SK-N-SH (cell line): ENCODE results near the gene MT1F. TPM values are rescaled to one million over a fixed set of nuclear protein-coding genes. Genes with fewer than 3 reads are reported as not detected.
"Not testable (repeated sequence)": the region's sequence is repeated elsewhere in the genome, so short reads cannot be mapped to it uniquely, and the experiment has no call there.

Source experiments
- CTCF ChIA-PET: fragments of 300-600, 350-600 bp; formaldehyde crosslinking; extraction: SDS; loops from one replicate; lab custom pipeline; 2021; lab: Yijun Ruan, JAX
- POLR2A ChIA-PET: fragments of 350-600 bp; sonication (Branson Sonifier 250); formaldehyde crosslinking; extraction: SDS; loops from one replicate; lab custom pipeline; 2020; ENCODE audit warnings: antibody characterized with exemption, inconsistent platforms; lab: Yijun Ruan, JAX
- DNase-seq: peaks from one replicate; pipeline ENCODE4 v3.0.0; 2012
- H2AFZ ChIP-seq: fragments of 200-600 bp; sonication (generic); 2 replicates; pipeline ENCODE4 v1.8.1; 2016; ENCODE audit warnings: antibody characterized with exemption, mild to moderate bottlenecking, low read depth
- H3F3A ChIP-seq: fragments of 200-600 bp; sonication (generic); replicated peaks from 2 replicates; pipeline ENCODE3; 2016; ENCODE audit warnings: antibody characterized with exemption, mild to moderate bottlenecking; ENCODE audit not compliant: insufficient read depth
- H3K27ac ChIP-seq, 2 experiments: fragments of 200-500 bp in 1 of 2; fragments of 200-600 bp in 1 of 2; sonication (Bioruptor generic) in 1 of 2; sonication (generic), shearing (Covaris generic) in 1 of 2; 2 replicates each; pipeline versions ENCODE4 v1.5.1 to v1.6.1; 2014 to 2016; ENCODE audit warnings: low read depth in 2 of 2, inconsistent platforms in 1 of 2, low read length in 1 of 2, mild to moderate bottlenecking in 1 of 2, mixed read lengths in 1 of 2
- H3K27me3 ChIP-seq: fragments of 200-600 bp; sonication (generic), shearing (Covaris generic); 2 replicates; pipeline ENCODE4 v1.6.1; 2016; ENCODE audit warnings: mixed run types; ENCODE audit not compliant: insufficient read depth
- H3K36me3 ChIP-seq, 2 experiments: fragments of 200-500 bp in 1 of 2; fragments of 200-600 bp in 1 of 2; sonication (Bioruptor generic) in 1 of 2; sonication (generic) in 1 of 2; replicated peaks in 1 of 2; 2 replicates each; pipeline versions ENCODE3 to v1.5.1; 2014 to 2016; ENCODE audit warnings: low read length in 1 of 2, mild to moderate bottlenecking in 1 of 2; ENCODE audit not compliant: insufficient read depth in 2 of 2, control insufficient read depth in 1 of 2
- H3K4me1 ChIP-seq, 2 experiments: fragments of 200-500 bp in 1 of 2; fragments of 200-600 bp in 1 of 2; sonication (Bioruptor generic) in 1 of 2; sonication (generic), shearing (Covaris generic) in 1 of 2; 2 replicates each; pipeline versions ENCODE4 v1.5.1 to v1.6.1; 2014 to 2016; ENCODE audit warnings: low read depth in 1 of 2, low read length in 1 of 2, mixed run types in 1 of 2; ENCODE audit not compliant: insufficient read depth in 2 of 2, control insufficient read depth in 1 of 2
- H3K4me2 ChIP-seq: fragments of 200-600 bp; sonication (generic), shearing (Covaris generic); 2 replicates; pipeline ENCODE4 v1.6.1; 2017; ENCODE audit warnings: mixed run types
- H3K4me3 ChIP-seq, 2 experiments: fragments of 200-500 bp in 1 of 2; fragments of 200-600 bp in 1 of 2; sonication (Bioruptor generic) in 1 of 2; sonication (generic), shearing (Covaris generic) in 1 of 2; 2 replicates each; pipeline versions ENCODE4 v1.5.1 to v1.8.1; 2014 to 2016; ENCODE audit warnings: low read depth in 2 of 2, inconsistent platforms in 1 of 2, low read length in 1 of 2, mild to moderate bottlenecking in 1 of 2, mixed read lengths in 1 of 2, moderate library complexity in 1 of 2
- H3K79me2 ChIP-seq: fragments of 200-600 bp; sonication (generic); 2 replicates; pipeline ENCODE4 v1.8.1; 2017; ENCODE audit warnings: mild to moderate bottlenecking; ENCODE audit not compliant: insufficient read depth
- H3K9ac ChIP-seq: fragments of 200-600 bp; sonication (generic); 2 replicates; pipeline ENCODE4 v1.6.1; 2017; ENCODE audit warnings: mixed run types
- H3K9me2 ChIP-seq: fragments of 200-600 bp; sonication (generic); 2 replicates; pipeline ENCODE4 v1.6.1; 2017; ENCODE audit warnings: mixed run types
- H3K9me3 ChIP-seq: fragments of 200-600 bp; sonication (generic); 2 replicates; pipeline ENCODE4 v1.6.1; 2017; ENCODE audit warnings: mixed run types, mild to moderate bottlenecking, moderate library complexity
- H4K20me1 ChIP-seq: fragments of 200-600 bp; sonication (generic); 2 replicates; pipeline ENCODE4 v1.6.1; 2017; ENCODE audit warnings: mild to moderate bottlenecking, mixed run types; ENCODE audit not compliant: insufficient read depth
- CHD2 ChIP-seq: fragments of 150-350 bp; IDR thresholded peaks from 2 replicates; pipeline ENCODE4 v1.6.1; 2018; ENCODE audit warnings: low read length; ENCODE audit not compliant: partially characterized antibody
- FOSL2 ChIP-seq: IDR thresholded peaks from 2 replicates; pipeline ENCODE4 v1.4.0; 2012; ENCODE audit warnings: low read depth, mild to moderate bottlenecking, moderate library complexity, borderline replicate concordance
- FOXJ3 ChIP-seq: sonication (generic); formaldehyde crosslinking; IDR thresholded peaks from 2 replicates; pipeline ENCODE4 v1.5.1; 2020; ENCODE audit warnings: mild to moderate bottlenecking, missing genetic modification reagents
- FOXM1 ChIP-seq: IDR thresholded peaks from 2 replicates; pipeline ENCODE4 v1.4.0; 2012; ENCODE audit warnings: low read depth, mild to moderate bottlenecking
- GABPA ChIP-seq: IDR thresholded peaks from 2 replicates; pipeline ENCODE4 v1.4.0; 2012; ENCODE audit warnings: low read depth, mild to moderate bottlenecking
- JUND ChIP-seq: IDR thresholded peaks from 2 replicates; pipeline ENCODE4 v1.4.0; 2012
- MXI1 ChIP-seq: IDR thresholded peaks from 2 replicates; pipeline ENCODE4 v1.6.1; 2012; ENCODE audit warnings: mild to moderate bottlenecking, low read depth, low read length, improper control_type of control experiment
- RAD21 ChIP-seq: IDR thresholded peaks from 2 replicates; pipeline ENCODE4 v1.6.1; 2012; ENCODE audit warnings: mild to moderate bottlenecking, low read length
- RCOR1 ChIP-seq: fragments of 150-350 bp; IDR thresholded peaks from 2 replicates; pipeline ENCODE4 v1.6.1; 2017; ENCODE audit warnings: antibody characterized with exemption, low read length
- REST ChIP-seq: IDR thresholded peaks from 2 replicates; pipeline ENCODE4 v1.6.1; 2012; ENCODE audit warnings: mild to moderate bottlenecking, low read depth, low read length, moderate library complexity
- RFX5 ChIP-seq: IDR thresholded peaks from 2 replicates; pipeline ENCODE4 v1.6.1; 2012; ENCODE audit warnings: mild to moderate bottlenecking, improper control_type of control experiment, low read length
- RXRA ChIP-seq: IDR thresholded peaks from 2 replicates; pipeline ENCODE4 v1.4.0; 2012; ENCODE audit warnings: low read depth, mild to moderate bottlenecking, borderline replicate concordance
- SMC3 ChIP-seq: IDR thresholded peaks from 2 replicates; pipeline ENCODE4 v1.6.1; 2012; ENCODE audit warnings: low read depth, low read length, improper control_type of control experiment
- TCF12 ChIP-seq: IDR thresholded peaks from 2 replicates; pipeline ENCODE4 v1.4.0; 2012
- TEAD4 ChIP-seq: IDR thresholded peaks from 2 replicates; pipeline ENCODE4 v1.4.0; 2012; ENCODE audit warnings: mild to moderate bottlenecking, borderline replicate concordance; ENCODE audit not compliant: insufficient read depth
- USF2 ChIP-seq: fragments of 150-350 bp; IDR thresholded peaks from 2 replicates; pipeline ENCODE4 v1.6.1; 2017; ENCODE audit warnings: antibody characterized with exemption, low read length, low read depth, borderline replicate concordance
- YY1 ChIP-seq: IDR thresholded peaks from 2 replicates; pipeline ENCODE4 v1.4.0; 2012; ENCODE audit warnings: low read depth, mild to moderate bottlenecking
- WGBS: methylation state at CpG from one replicate; pipeline ENCODE4 v1.1.6; 2017; ENCODE audit warnings: low lambda C conversion rate; 5-methylcytosine and 5-hydroxymethylcytosine counted together
- polyA plus RNA-seq, 3 experiments: library from polyadenylated mRNA; depleted of rRNA; stranded (reverse); fragments of >200 nt; gene quantifications; 2 replicates each; pipeline ENCODE4 v1.2.3, GENCODE V29; 2012
- TF ChIP-seq, protein P1 (sequence below): IDR thresholded peaks from 2 replicates; pipeline ENCODE4 v1.4.0; 2012; ENCODE audit warnings: low read depth
- TF ChIP-seq, protein P2 (sequence below): fragments of 200-600 bp; sonication (generic); IDR thresholded peaks from 2 replicates; pipeline ENCODE4 v1.6.1; 2017; ENCODE audit warnings: antibody characterized with exemption, mild to moderate bottlenecking, moderate library complexity

The MT1F gene
- polyA plus RNA-seq, 1 of the 3 experiments (the other 2 are of a cell fraction) = 13.0 TPM

GRCh38 chr16:56620339-56620897, 37.3 kb upstream of the MT1F start:
- CTCF ChIA-PET = no interaction called here
- Histone ChIP-seq H3K4me1 (peaks cover 0 to 3% of the 10 kb centered on the region in 2 experiments; a peak in 1 of 4 replicates), H3K79me2 (no peaks in the 10 kb centered on the region), H3K4me3 (no peak overlapping the region), H3F3A (no peaks in the 10 kb centered on the region), H2AFZ (no peak overlapping the region), H3K4me2 (no peak overlapping the region), H3K9me3 (no peaks in the 10 kb centered on the region), H4K20me1 (no peaks in the 10 kb centered on the region), H3K27me3 (no peaks in the 10 kb centered on the region), H3K36me3 (no peaks in the 10 kb centered on the region), H3K27ac (no peak overlapping the region), H3K9ac (no peak overlapping the region), H3K9me2 (no peaks in the 10 kb centered on the region)
- TF ChIP-seq TCF12 (no peak), RFX5 (no peak), TEAD4 (no peak), RCOR1 (no peak), RAD21 (no peak), SMC3 (no peak), FOXM1 (no peak), JUND (no peak), FOXJ3 (no peak), RXRA (no peak), USF2 (no peak), FOSL2 (no peak), YY1 (no peak), CHD2 (no peak), REST (no peak), GABPA (no peak), MXI1 (no peak)
- TF ChIP-seq, protein P1, sequence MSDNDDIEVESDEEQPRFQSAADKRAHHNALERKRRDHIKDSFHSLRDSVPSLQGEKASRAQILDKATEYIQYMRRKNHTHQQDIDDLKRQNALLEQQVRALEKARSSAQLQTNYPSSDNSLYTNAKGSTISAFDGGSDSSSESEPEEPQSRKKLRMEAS = no peak
- TF ChIP-seq, protein P2, sequence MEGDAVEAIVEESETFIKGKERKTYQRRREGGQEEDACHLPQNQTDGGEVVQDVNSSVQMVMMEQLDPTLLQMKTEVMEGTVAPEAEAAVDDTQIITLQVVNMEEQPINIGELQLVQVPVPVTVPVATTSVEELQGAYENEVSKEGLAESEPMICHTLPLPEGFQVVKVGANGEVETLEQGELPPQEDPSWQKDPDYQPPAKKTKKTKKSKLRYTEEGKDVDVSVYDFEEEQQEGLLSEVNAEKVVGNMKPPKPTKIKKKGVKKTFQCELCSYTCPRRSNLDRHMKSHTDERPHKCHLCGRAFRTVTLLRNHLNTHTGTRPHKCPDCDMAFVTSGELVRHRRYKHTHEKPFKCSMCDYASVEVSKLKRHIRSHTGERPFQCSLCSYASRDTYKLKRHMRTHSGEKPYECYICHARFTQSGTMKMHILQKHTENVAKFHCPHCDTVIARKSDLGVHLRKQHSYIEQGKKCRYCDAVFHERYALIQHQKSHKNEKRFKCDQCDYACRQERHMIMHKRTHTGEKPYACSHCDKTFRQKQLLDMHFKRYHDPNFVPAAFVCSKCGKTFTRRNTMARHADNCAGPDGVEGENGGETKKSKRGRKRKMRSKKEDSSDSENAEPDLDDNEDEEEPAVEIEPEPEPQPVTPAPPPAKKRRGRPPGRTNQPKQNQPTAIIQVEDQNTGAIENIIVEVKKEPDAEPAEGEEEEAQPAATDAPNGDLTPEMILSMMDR = no peak
- 94% methylated on average over 7 of the region's 8 CpGs for WGBS
- DNase-seq = no peak
- POLR2A ChIA-PET = no interaction called here

DNA sequence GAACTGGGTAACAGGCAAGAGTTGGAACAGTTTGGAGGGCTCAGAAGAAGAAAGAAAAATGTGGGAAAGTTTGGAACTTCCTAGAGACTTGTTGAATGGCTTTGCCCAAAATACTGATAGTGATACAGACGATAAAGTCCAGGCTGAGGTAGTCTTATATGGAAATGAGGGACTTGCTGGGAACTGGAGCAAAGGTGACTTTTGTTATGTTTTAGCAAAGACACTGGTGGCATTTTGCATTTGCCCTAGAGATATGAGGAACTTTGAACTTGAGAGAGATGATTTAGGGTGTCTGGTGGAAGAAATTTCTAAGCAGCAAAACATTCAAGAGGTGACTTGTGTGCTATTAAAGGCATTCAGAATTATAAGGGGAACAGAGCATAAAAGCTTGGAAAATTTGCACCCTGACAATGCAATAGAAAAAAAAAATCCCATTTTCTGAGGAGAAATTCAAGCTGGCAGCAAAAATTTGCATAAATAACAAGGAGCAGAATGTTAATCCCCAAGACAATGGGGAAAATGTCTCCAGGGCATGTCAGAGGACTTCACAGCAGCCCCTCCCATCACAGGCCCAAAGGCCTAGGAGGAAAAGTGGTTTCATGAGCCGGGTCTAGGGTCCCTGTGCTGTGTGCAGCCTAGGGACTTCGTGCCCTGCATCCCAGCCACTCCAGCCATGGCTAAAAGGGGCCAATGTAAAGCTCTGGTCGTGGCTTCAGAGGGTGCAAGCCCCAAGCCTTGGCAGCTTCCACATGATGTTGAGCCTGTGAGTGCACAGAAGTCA, 35.9 kb upstream of the MT1F start:
- DNase-seq, H3F3A ChIP-seq, H3K9ac ChIP-seq, H2AFZ ChIP-seq, POLR2A ChIA-PET, H3K36me3 ChIP-seq, H4K20me1 ChIP-seq, H3K9me3 ChIP-seq, H3K4me3 ChIP-seq, H3K4me2 ChIP-seq, H3K27ac ChIP-seq, H3K9me2 ChIP-seq, H3K4me1 ChIP-seq, H3K27me3 ChIP-seq: not testable (repeated sequence)
- H3K79me2 ChIP-seq = peaks cover 13% of the 10 kb centered on the region; the same call in 1 of the 2 replicates
- 86% methylated on average over 1 of the region's 4 CpGs for WGBS
- CTCF ChIA-PET = interaction anchor here (0.9 to 1.5 kb wide), 2 partner anchors 19 to 80 kb away, joined by 3 read pairs; no protein-coding TSS in a partner anchor
